ENCODE results near the gene ANGPTL2.

- TF ChIP-seq EZH2 (IDR thresholded peaks at IDR 0.05; ENCODE audit: borderline replicate concordance) (no peak), CTCF (IDR thresholded peaks at IDR 0.05; ENCODE audit: poor library complexity) (no peak), EZH2phosphoT487 (IDR thresholded peaks at IDR 0.05; ENCODE audit: low read depth, severe bottlenecking, unreplicated experiment) (no peak)
Observed at GRCh38 chr9:127129073-127129717, 6.8 kb upstream of the ANGPTL2 start.
